ENCODE data around the gene LAMA3. TPM values are rescaled to one million over a fixed set of nuclear protein-coding genes. Genes with fewer than 3 reads are reported as not detected.

The LAMA3 gene
- total RNA-seq, 2 donors from 2014 or later = 0.11 to 0.24 TPM

DNA sequence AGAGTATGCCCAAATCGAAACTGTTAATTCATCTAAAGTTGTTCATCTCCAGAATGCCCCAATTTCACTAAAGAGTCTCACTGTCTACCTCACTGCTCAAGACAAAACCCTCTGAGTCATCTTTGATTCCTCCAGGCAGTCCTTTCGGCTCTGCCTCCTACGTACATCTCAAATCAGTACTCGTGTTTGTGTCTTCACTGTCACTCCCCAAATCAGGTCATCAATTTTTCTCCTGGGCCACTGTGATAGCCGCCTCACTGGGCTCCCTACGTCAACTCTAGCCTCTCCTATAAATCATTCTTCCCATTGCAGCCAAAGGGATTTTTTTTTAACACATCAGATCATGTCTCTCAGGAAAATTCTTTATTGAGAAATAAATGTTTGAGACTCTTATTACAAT lies 283.2 kb downstream of the LAMA3 start:
- ATAC-seq (replicated peaks) = peak; percentile 89
- Mint-ChIP-seq H3K4me3 (peak overlapping the region; percentile 63), H3K27ac (peak overlapping the region; percentile 80), H3K9me3 (peaks cover 5% of the 10 kb centered on the region), H3K27me3 (no peaks in the 10 kb centered on the region), H3K36me3 (ENCODE audit: low read depth) (no peaks in the 10 kb centered on the region), H3K4me1 (peaks cover 59% of the 10 kb centered on the region)

DNA sequence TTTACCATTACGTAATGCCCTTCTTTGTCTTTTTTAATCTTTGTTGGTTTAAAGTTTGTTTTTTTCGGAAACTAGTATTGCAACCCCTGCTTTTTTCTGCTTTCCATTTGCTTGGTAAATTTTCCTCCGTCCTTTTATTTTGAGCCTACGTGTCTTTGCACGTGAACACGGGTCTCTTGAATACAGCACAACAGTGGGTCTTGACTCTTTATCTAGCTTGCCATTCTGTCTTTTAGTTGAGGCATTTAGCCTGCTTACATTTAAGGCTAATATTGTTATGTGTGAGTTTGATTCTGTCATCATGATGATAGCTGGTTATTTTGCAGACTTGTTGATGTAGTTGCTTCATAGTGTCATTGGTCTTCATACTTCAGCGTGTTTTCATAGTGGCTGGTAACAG lies 287.9 kb downstream of the LAMA3 start:
- no peak for ATAC-seq (replicated peaks)
- Mint-ChIP-seq H3K4me3 (no peak overlapping the region), H3K27ac (no peak overlapping the region), H3K9me3 (peaks cover 5% of the 10 kb centered on the region), H3K4me1 (peaks cover 31% of the 10 kb centered on the region), H3K36me3 (ENCODE audit: low read depth) (no peaks in the 10 kb centered on the region), H3K27me3 (no peaks in the 10 kb centered on the region)

GRCh38 chr18:23977719-23978483 lies 288.6 kb downstream of the LAMA3 start:
- Mint-ChIP-seq H3K36me3 (ENCODE audit: low read depth) (no peaks in the 10 kb centered on the region), H3K4me3 (peak overlapping the region; percentile 43), H3K4me1 (peaks cover 29% of the 10 kb centered on the region), H3K27me3 (no peaks in the 10 kb centered on the region), H3K9me3 (peaks cover 5% of the 10 kb centered on the region), H3K27ac (no peak overlapping the region)
- ATAC-seq (replicated peaks) = peak; percentile 59

DNA sequence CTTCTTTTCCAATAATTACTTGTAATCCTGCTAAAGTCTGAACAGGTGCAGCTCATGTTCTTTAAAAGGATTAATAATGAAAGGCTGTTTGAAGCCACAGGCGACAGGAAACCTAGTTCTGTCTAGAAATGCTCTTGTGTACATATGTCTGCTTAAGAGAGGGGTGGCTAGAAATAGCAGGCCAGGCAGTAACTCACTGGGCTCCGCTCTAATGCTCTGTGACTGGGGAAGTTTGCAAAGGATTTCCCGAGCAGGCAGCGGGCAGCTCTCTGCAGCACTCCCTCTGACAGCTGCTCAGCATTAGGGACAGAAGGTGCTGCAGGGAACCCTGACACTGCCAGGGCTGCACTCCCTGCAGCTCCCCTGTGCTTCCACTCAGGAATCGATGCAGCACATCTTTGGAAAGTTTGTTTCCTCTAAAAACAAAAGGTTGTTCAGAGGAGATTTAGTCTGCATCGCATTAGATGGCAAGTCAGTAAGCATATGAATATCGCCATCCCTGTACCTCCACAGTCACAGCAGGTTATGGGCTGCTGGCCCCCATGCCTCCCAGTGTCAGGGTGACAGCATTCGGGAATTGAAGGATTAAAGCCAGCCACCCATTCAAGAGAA lies 292.2 kb downstream of the LAMA3 start:
- H3K4me3 Mint-ChIP-seq = no peak overlapping the region
- ATAC-seq (replicated peaks) = no peak
- no peak overlapping the region for H3K27ac Mint-ChIP-seq
- H3K9me3 Mint-ChIP-seq = peaks cover 5% of the 10 kb centered on the region
- H3K4me1 Mint-ChIP-seq = peaks cover 32% of the 10 kb centered on the region
- no peaks in the 10 kb centered on the region for H3K36me3 Mint-ChIP-seq (ENCODE audit: low read depth)
- H3K27me3 Mint-ChIP-seq = no peaks in the 10 kb centered on the region

DNA sequence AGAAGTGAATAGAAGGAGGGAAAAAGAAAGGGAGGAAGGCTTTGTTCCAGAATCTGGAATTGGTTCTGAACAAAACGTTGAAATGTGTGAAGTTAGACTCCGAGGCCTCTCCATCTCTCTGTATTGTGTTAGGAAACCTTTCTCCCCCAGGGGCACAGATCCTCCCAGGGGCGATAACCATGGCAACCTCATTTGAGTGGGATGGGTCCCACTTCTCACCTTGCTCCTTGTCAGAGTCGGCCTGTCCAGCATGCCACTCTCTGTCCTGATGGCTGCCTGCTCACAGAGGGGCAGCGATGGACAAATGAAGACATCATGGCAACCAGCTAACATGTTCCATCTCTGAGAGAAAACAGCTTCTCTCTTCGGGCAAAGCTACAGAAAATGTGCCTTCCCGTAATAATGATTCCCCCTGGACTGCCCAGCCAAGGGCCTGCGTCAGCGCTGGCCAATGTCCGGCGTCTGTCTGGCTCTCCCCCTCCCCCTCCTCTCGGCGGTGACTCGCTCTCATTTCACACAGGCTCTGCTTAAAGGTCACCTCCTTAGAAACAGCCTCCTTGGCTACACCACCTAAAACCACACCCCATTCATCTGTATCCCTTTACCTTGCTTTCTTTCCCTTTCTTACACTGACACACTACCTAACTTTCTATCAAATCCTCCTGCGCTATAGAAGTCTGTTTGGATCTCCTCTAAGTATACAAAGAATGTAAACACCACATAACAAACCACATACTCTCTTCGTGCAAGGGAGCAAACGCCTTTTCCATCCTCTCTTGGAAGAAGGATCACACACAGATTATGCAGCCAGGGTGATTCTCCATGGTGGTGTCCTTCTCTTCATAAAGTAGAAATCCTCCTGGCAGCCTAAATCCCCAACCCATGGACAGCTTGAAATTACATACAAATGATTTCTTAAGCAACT lies 293.2 kb downstream of the LAMA3 start:
- Mint-ChIP-seq H3K36me3 (ENCODE audit: low read depth) (no peaks in the 10 kb centered on the region), H3K27ac (peak overlapping the region; percentile 30), H3K9me3 (no peaks in the 10 kb centered on the region), H3K27me3 (no peaks in the 10 kb centered on the region), H3K4me3 (peak overlapping the region; percentile 6), H3K4me1 (peaks cover 36% of the 10 kb centered on the region)
- no peak for ATAC-seq (replicated peaks)

- H3K27me3 Mint-ChIP-seq = no peaks in the 10 kb centered on the region
- ATAC-seq (replicated peaks) = no peak
- H3K27ac Mint-ChIP-seq = peak overlapping the region; percentile 30
- no peaks in the 10 kb centered on the region for H3K9me3 Mint-ChIP-seq
- peak overlapping the region; percentile 6 for H3K4me3 Mint-ChIP-seq
- no peaks in the 10 kb centered on the region for H3K36me3 Mint-ChIP-seq (ENCODE audit: low read depth)
- H3K4me1 Mint-ChIP-seq = peaks cover 37% of the 10 kb centered on the region
Measured at GRCh38 chr18:23983112-23983511, 293.9 kb downstream of the LAMA3 start.

DNA sequence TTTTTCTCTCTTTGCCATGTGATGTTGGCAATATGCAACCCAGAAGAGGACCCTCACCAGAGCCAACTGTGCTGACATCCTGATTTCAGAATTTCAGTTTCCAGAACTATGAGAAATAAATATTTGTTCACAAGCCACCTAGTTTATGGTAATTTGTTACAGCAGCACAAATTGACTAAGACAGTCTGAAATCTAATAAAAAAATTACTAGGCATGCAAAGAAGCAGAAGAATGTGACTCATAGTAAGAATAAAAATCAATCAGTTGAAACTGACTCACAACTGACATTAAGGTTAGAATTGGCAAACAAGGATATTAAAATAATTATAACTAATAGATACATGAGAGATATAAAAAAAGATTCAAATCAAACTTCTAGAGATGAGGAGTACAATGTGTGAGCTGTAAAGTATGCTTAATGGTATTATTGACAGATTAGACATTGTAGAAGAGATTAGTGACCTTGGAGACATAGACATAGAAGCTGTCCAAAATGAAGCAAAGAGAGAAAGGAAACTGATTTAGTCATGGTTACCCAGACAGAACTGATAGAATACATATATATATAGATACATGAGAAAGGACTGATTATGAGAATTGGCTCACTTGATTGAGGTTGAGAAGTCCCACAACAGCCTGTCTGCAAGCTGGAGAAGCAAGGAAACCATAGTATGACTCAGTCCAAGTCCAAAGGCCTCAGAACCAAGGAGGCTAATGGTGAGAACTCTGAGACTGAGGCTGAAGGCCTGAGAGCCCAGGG lies 297.5 kb downstream of the LAMA3 start:
- peak; percentile 91 for ATAC-seq (replicated peaks)
- H3K36me3 Mint-ChIP-seq (ENCODE audit: low read depth) = no peaks in the 10 kb centered on the region
- peak overlapping the region; percentile 67 for H3K4me3 Mint-ChIP-seq
- peaks cover 64% of the 10 kb centered on the region for H3K4me1 Mint-ChIP-seq
- peaks cover 4% of the 10 kb centered on the region for H3K9me3 Mint-ChIP-seq
- peak overlapping the region; percentile 84 for H3K27ac Mint-ChIP-seq
- H3K27me3 Mint-ChIP-seq = no peaks in the 10 kb centered on the region

GRCh38 chr18:23990474-23991410 lies 301.5 kb downstream of the LAMA3 start:
- peaks cover 4% of the 10 kb centered on the region for H3K9me3 Mint-ChIP-seq
- H3K36me3 Mint-ChIP-seq (ENCODE audit: low read depth) = no peaks in the 10 kb centered on the region
- H3K27ac Mint-ChIP-seq = peak overlapping the region; percentile 82
- peaks cover 71% of the 10 kb centered on the region for H3K4me1 Mint-ChIP-seq
- peak overlapping the region; percentile 71 for H3K4me3 Mint-ChIP-seq
- no peak for ATAC-seq (replicated peaks)
- no peaks in the 10 kb centered on the region for H3K27me3 Mint-ChIP-seq

DNA sequence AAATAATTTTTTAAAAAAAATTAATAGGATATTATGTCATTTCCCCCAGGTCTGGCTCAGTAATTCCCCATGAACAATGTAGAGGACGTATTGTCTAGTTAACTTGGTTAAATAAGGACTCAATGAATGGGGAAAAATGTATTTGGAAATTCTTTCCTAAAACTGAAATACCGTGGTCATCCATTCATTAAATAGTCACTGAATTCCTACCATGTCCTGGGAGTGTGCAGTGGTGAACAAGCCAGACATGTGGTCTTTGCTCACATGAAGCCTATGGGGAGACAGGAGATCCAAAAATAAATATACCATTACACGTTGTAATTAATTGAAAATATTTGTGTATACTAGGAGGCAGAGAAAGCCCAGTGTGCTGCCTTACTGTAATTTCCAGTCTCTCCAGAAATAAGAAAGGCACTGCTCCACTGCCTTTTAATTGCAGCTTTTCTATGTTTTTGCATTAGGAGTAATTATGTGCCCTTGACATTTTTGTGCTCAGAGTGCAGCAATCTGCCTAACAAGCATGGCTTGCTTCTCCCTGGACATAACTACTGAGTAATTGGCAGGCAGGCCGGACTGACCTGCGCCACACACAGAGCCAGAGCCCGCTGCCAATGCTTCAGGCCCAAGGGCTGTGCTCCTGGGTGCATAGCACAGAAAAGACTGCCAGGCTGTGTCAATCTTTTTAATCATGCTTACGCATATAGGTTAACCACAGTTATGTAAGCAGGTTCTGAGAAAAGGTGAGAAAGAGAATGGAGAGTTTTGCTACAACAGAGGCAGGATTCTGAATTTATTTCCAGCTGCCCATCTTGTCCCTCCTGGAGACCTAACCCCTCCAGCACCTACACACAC lies 303.1 kb downstream of the LAMA3 start:
- peak; percentile 95 for ATAC-seq (replicated peaks)
- peaks cover 55% of the 10 kb centered on the region for H3K4me1 Mint-ChIP-seq
- H3K4me3 Mint-ChIP-seq = peak overlapping the region; percentile 68
- no peaks in the 10 kb centered on the region for H3K27me3 Mint-ChIP-seq
- H3K9me3 Mint-ChIP-seq = peaks cover 4% of the 10 kb centered on the region
- H3K36me3 Mint-ChIP-seq (ENCODE audit: low read depth) = no peaks in the 10 kb centered on the region
- peak overlapping the region; percentile 89 for H3K27ac Mint-ChIP-seq

DNA sequence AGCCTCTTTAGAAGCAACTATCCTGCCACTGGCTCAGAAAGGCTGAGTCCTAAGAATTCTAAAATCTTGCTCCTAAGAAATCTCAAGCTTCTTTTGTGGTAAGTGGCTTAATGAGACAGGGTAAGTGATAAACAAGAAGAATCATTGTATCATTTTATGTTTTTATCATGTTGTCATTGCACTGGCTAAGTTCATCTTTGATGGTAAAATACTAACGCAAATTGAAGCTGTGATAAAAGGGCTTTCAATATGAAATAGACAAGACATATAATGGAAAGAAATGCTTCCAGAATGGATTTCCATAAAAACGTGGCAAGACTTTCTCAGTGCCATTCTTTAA lies 303.7 kb downstream of the LAMA3 start:
- H3K4me3 Mint-ChIP-seq = peak overlapping the region; percentile 68
- peaks cover 4% of the 10 kb centered on the region for H3K9me3 Mint-ChIP-seq
- peak; percentile 28 for ATAC-seq (replicated peaks)
- H3K27ac Mint-ChIP-seq = peak overlapping the region; percentile 89
- peaks cover 49% of the 10 kb centered on the region for H3K4me1 Mint-ChIP-seq
- no peaks in the 10 kb centered on the region for H3K27me3 Mint-ChIP-seq
- H3K36me3 Mint-ChIP-seq (ENCODE audit: low read depth) = no peaks in the 10 kb centered on the region

DNA sequence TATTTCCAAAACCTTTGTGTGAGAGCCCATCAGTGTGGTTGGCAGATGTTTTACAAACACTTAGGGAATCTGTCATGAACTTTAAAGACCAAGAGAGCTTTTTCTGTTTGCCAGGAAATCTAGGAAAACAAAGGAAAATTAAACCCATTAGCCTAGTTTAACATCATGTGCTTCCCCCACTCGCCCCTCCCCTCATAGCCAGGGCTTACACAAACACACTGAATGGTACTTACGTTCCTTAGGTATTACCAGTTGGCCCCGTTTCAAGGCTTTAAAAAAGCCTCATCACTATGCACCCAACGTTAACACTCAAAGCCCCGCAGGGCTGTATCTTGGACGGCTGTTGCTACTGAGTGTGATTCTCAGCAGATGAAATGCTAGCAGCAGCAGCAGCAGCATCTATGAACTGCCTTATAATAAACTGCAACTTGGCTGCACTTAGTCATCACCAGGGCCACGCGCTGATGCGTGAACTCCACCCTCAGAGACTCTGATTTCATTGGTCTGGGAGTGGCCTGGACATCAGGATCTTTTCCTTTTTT lies 305.2 kb downstream of the LAMA3 start:
- Mint-ChIP-seq H3K27me3 (no peaks in the 10 kb centered on the region), H3K27ac (peak overlapping the region; percentile 67), H3K9me3 (peaks cover 4% of the 10 kb centered on the region), H3K4me1 (peaks cover 48% of the 10 kb centered on the region), H3K4me3 (peak overlapping the region; percentile 68), H3K36me3 (ENCODE audit: low read depth) (no peaks in the 10 kb centered on the region)
- peak; percentile 38 for ATAC-seq (replicated peaks)

GRCh38 chr18:23995180-23995579 lies 305.9 kb downstream of the LAMA3 start:
- Mint-ChIP-seq H3K27me3 (no peaks in the 10 kb centered on the region), H3K4me3 (peak overlapping the region; percentile 68), H3K27ac (peak overlapping the region; percentile 10), H3K9me3 (peaks cover under 1% of the 10 kb centered on the region), H3K4me1 (peaks cover 44% of the 10 kb centered on the region), H3K36me3 (ENCODE audit: low read depth) (no peaks in the 10 kb centered on the region)
- no peak for ATAC-seq (replicated peaks)

Data from activated T-helper 17 cell treated with anti-CD3 and anti-CD28 coated beads, Interleukin-2, amount 50 U/mL, for 72 hours (primary cell).